ENCODE measurements around the gene SOHLH1.

The SOHLH1 gene

GRCh38 chr9:135701959-135702721, 2.9 kb upstream of the SOHLH1 start, which contains the start of gene KCNT1:
Gene KCNT1, plus strand, starts transcription at chr9:135702185. Its CDS starts 74 bp downstream, at chr9:135702259.
- peak; percentile 47 for DNase-seq

DNA sequence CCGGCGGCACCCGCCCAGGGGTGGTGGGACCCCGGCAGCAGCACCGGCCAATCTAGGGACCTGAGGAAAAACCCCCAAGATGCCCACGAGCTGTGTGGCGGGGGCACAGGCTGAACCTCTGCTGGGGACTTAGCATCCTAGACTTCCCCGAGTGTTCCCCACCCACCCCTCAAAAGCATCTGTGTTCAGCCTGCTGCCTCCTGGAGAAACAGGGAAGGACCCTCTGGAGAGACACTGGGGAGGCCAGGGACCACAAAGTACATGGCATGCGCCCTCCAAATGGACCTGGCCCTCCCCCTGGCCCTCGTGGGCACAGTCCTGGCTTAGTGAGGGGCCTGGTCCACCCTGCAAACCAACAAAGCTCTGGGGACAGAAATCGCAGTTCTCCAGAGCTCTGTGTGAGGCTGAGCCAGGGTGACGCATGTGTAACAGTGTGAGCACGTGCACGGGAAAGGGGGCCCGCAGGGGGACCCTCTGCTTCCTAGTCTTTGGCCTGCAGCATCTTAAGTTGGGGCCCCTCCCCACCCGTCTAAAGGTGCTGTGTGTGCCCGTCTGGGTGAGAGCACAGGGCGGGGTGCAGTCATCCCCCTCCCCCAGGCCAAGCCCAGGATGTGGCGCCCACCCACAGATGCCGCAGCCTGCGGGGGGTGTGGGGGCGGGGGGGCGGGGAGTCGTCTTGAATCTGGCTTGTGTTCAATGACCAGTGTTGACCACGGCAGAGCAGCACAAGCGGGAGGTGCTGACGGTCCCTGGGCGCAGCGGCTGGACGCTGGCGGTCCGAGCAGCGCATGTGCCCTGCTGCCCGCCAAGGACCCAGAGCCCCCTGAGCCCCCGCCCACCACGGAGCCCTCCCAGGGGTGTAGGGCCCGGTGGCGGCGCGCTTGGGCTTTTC, 2.0 kb upstream of the SOHLH1 start:
- no peak for DNase-seq

DNA sequence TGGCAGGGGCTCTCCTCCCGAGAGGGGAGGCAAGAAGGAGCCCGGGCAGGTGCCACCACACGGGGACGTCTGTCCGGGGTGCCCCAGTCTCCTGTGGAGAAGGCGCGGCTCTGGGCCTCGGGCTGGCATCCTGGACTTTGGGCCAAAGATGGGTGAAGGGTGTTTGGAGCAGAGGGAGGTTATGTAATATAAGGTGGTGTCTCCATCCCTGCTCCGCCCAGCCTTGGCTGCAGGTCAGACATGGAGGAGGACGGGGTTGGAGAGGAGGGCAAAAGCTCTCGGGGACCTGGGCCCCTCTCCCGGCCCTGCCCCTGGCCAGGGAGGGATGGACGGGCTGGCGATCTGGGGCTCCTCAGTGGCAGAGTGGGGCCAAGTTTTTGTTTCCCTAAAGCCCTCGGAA, 1.2 kb upstream of the SOHLH1 start:
- no peak for DNase-seq

GRCh38 chr9:135698767-135699166, 514 bp downstream of the SOHLH1 start:
- DNase-seq = no peak

GRCh38 chr9:135698236-135698635, 1.0 kb downstream of the SOHLH1 start:
- no peak for DNase-seq

DNA sequence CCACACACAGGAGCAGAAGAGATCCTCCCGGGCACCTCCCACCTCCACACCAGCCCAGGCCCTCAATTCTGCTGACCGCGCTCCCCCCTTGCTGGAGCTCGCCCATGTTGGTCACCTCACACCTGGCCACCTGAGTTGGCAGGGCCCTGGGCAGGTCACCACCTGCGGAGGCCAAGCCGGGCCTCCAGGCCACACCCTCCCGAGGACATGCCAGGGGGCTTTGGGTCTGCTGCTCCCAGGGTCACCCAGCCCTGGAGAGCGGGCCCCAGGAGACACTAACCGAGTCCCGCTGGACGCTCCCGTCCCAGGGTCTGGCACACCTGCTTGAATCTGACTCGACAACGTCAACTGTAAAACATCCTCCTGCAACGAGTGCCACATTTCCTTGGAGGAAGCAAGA, 2.1 kb downstream of the SOHLH1 start:
- no peak for DNase-seq

GRCh38 chr9:135696446-135696845, 2.8 kb downstream of the SOHLH1 start:
- no peak for DNase-seq

- no peak for DNase-seq
These were observed 3.6 kb downstream of the SOHLH1 start for GRCh38 chr9:135695642-135696041.

- no peak for DNase-seq
These were observed 4.2 kb downstream of the SOHLH1 start for GRCh38 chr9:135695036-135695435.

- DNase-seq = no peak
These were observed 4.9 kb downstream of the SOHLH1 start for GRCh38 chr9:135694414-135694813.

- no peak for DNase-seq
These were observed 5.5 kb downstream of the SOHLH1 start for GRCh38 chr9:135693771-135694170.

DNA sequence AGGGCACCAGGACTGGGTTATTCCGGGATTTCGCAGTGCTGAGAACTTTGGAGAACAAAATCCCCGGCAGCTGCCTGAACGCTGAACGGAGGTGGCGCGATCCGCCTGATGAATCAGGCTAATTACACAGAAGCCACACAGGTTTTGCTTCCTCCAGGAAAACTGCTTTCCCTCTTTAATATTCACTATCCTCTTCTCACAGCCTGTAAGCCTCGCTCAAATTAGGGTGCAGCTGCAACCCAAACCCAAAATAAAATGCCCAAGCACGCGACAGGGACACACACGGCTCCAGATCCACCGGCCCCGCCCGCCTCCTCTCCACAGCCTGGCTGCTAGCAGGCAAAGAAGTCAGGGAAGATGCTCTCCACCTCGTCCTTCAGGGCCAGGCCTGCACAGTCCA, 6.0 kb downstream of the SOHLH1 start:
- no peak for DNase-seq

- no peak for DNase-seq
These were observed 6.9 kb downstream of the SOHLH1 start for GRCh38 chr9:135692410-135692809.

GRCh38 chr9:135690836-135691570, 8.3 kb downstream of the SOHLH1 start:
- DNase-seq = no peak

GRCh38 chr9:135689011-135689410, 10.3 kb downstream of the SOHLH1 start:
- no peak for DNase-seq

GRCh38 chr9:135687216-135687615, 12.1 kb downstream of the SOHLH1 start:
- no peak for DNase-seq

DNA sequence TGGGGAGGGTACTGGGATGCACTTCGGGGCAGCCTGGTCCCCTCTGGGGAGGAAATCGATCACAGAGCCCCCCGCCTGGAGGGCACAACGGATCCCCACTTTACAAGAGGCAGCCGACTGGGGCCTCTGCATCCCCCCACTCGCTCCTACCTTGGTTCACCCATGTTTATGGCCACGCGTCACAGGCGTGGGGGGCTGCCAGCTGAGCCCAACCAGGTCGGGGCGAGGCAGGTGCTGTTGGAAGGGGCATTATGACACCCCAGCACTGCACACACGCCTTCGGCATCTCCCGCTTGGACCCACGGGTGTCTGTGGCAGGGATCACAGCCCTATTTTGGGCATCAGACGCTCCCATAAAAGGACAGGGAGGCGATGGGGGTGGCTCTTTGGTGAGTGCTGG, 14.6 kb downstream of the SOHLH1 start:
- no peak for DNase-seq

- no peak for DNase-seq
These were observed 15.8 kb downstream of the SOHLH1 start for GRCh38 chr9:135683401-135684034.

GRCh38 chr9:135681161-135681560, 18.1 kb downstream of the SOHLH1 start:
- DNase-seq = no peak

GRCh38 chr9:135680056-135680455, 19.2 kb downstream of the SOHLH1 start:
- no peak for DNase-seq

DNA sequence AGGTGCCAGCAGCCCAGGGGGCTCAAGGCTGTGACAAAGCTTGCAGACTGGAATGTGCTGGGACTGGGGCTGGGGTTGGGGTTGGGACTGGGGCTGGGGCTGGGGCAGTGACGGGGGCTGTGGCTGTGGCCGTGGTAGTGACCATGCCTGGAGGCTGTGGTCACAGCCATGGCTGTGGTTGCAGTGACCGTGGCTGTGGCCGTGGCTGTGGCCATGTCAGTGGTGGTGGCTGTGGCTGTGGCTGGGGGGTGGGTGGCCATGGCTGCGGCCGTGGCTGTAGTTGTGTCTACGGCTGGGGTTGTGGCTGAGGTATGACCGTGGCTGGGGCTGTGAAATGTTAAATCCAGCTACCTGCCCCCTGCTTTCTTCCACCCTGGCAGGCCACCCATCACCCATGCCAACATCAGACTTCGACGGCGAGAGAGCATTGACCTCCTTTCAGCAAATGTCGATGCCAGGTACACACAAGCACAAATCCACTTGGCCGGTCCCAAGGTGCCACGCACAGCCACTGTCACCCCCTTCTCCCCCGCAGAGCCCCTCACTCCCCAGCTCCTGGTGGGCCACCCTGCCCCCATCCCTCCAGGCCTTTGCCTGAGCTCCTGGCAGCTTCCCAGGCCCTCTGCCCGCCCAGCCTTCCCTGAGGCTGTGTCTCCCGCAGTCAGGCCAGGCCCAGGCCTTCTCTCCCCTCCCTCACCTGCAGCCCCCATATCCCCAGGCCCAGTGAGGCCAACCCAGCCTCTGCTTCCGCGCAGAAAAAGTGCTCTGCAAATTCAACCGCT, 20.9 kb downstream of the SOHLH1 start:
- DNase-seq = no peak

DNA sequence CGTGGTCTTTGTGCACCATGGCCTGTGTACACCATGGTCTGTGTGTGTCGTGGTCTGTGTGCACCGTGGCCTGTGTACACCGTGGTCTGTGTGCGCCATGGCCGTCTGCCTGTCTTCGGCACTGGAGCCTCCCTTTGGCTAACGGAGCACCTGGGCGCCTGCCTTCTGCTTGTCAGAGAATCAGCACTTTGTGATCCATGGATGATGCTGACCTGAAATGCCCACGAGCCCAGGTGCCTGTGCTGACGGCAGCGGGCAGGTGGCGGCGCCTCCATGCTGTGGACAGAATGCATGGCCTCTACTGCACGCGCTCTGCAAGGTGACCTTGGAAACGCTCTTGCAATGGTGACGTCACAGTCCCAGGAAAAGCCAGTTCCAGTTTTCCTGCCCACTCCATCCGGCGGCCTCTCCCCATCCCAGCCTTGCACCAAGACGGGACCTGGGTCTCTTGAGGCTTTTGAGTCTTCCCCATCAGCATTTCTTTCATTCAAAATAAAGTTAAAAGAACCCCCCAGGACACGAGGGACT, 21.6 kb downstream of the SOHLH1 start:
- no peak for DNase-seq

Data from stimulated activated CD4-positive, alpha-beta T cell treated with anti-CD3 and anti-CD28 coated beads, Interleukin-4, amount 100 ng/mL, for 24 hours (primary cell).